K562 (cell line): ENCODE data around the gene ITGA1.

Experiments
- ATF1 ChIP-seq, 2 experiments: fragments of 450-650 bp in 1 of 2; IDR thresholded peaks; 2 replicates each; pipeline ENCODE4 v1.6.1; 2016; ENCODE audit warnings: missing compliant biosample characterization in 1 of 2, missing genetic modification characterization in 1 of 2
- CBFB ChIP-seq: sonication (generic); formaldehyde crosslinking; IDR thresholded peaks from 2 replicates; pipeline ENCODE4 v1.4.0; 2020; ENCODE audit warnings: mild to moderate bottlenecking, missing genetic modification reagents
- E2F4 ChIP-seq: sonication (generic); formaldehyde crosslinking; IDR thresholded peaks from 2 replicates; pipeline ENCODE4 v1.8.0; 2022; ENCODE audit warnings: mild to moderate bottlenecking, low read depth, missing genetic modification reagents
- FOXA1 ChIP-seq: fragments of 450-650 bp; IDR thresholded peaks from 2 replicates; pipeline ENCODE4 v1.6.1; 2016; ENCODE audit warnings: mild to moderate bottlenecking, borderline replicate concordance
- FOXM1 ChIP-seq, 2 experiments: fragments of 450-650 bp in 1 of 2; sonication (generic) in 1 of 2; formaldehyde crosslinking in 1 of 2; IDR thresholded peaks; 2 replicates each; pipeline versions ENCODE4 v1.6.1 to v1.9.0; 2017 to 2022; ENCODE audit warnings: low read depth in 2 of 2, mild to moderate bottlenecking in 2 of 2, missing genetic modification reagents in 1 of 2, moderate library complexity in 1 of 2
- MAX ChIP-seq: sonication (generic); formaldehyde crosslinking; IDR thresholded peaks from 2 replicates; pipeline ENCODE4 v1.9.0; 2022; ENCODE audit warnings: mild to moderate bottlenecking, missing genetic modification reagents
- MYBL2 ChIP-seq, 2 experiments: fragments of 450-650 bp in 1 of 2; sonication (generic) in 1 of 2; formaldehyde crosslinking in 1 of 2; IDR thresholded peaks; 2 replicates each; pipeline versions ENCODE4 v1.6.1 to v1.8.1; 2017 to 2022; ENCODE audit warnings: borderline replicate concordance in 1 of 2, inconsistent platforms in 1 of 2, low read depth in 1 of 2, mild to moderate bottlenecking in 1 of 2, missing genetic modification reagents in 1 of 2, moderate library complexity in 1 of 2
- POLR2AphosphoS5 ChIP-seq: IDR thresholded peaks from 2 replicates; pipeline ENCODE4 v1.6.1; 2011; ENCODE audit warnings: mild to moderate bottlenecking, low read depth, low read length, moderate library complexity; ENCODE audit not compliant: control insufficient read depth, insufficient read depth
- REST ChIP-seq, 2 experiments: fragments of 450-650 bp; formaldehyde crosslinking in 1 of 2; IDR thresholded peaks; 2 replicates each; pipeline versions ENCODE4 v1.4.0 to v1.6.1; 2014 to 2020; ENCODE audit warnings: mild to moderate bottlenecking in 2 of 2, borderline replicate concordance in 1 of 2, low read depth in 1 of 2
- RNF2 ChIP-seq: sonication (generic); IDR thresholded peaks from 2 replicates; pipeline ENCODE4 v1.6.1; 2016
- YBX1 ChIP-seq: fragments of 450-650 bp; IDR thresholded peaks from 2 replicates; pipeline ENCODE4 v1.7.1; 2016; ENCODE audit warnings: mild to moderate bottlenecking
- TF ChIP-seq, protein P1 (sequence below): IDR thresholded peaks from 2 replicates; pipeline ENCODE4 v1.6.1; 2016; ENCODE audit warnings: missing genetic modification characterization, missing compliant biosample characterization
- TF ChIP-seq, protein P2 (sequence below): fragments of 150-350 bp; IDR thresholded peaks from 2 replicates; pipeline ENCODE4 v1.6.1; 2014; ENCODE audit warnings: low read depth, mild to moderate bottlenecking, low read length, borderline replicate concordance

DNA sequence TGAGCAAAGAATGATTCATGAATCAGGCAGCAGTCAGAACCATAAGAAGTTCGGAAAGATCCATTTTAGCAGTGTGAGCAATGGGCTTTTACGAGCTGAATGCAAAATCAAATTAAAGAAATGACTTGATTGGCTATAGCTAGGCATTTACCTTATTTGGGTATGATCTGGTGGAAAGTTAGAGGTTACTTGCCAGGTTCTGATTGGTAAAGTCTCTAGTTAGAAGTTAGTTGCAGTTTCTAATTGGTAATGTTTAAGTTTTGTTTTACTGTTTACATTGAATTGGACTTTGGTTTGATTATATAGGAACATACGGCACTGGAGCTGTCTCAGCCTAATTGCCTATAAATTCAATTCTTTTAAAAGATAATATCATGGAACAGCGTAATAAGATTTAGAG is 97.9 kb downstream of the ITGA1 start:
- TF ChIP-seq CBFB (CRISPR knock-in tag) (no peak), RNF2 (no peak), FOXA1 (no peak), E2F4 (CRISPR knock-in tag) (no peak), REST (IDR thresholded peaks at IDR 0.05; ENCODE audit: borderline replicate concordance) (no peak), REST (CRISPR knock-in tag; IDR thresholded peaks at IDR 0.05; ENCODE audit: low read depth) (no peak), YBX1 (no peak), ATF1 (CRISPR knock-in tag; IDR thresholded peaks at IDR 0.05) (no peak), ATF1 (tag; IDR thresholded peaks at IDR 0.05) (no peak), POLR2AphosphoS5 (no peak), FOXM1 (IDR thresholded peaks at IDR 0.05; ENCODE audit: low read depth) (no peak), FOXM1 (CRISPR knock-in tag; IDR thresholded peaks at IDR 0.05; ENCODE audit: low read depth) (no peak), MYBL2 (IDR thresholded peaks at IDR 0.05; ENCODE audit: low read depth) (no peak), MYBL2 (CRISPR knock-in tag; IDR thresholded peaks at IDR 0.05; ENCODE audit: borderline replicate concordance) (no peak), MAX (CRISPR knock-in tag) (no peak)
- TF ChIP-seq, protein P1, sequence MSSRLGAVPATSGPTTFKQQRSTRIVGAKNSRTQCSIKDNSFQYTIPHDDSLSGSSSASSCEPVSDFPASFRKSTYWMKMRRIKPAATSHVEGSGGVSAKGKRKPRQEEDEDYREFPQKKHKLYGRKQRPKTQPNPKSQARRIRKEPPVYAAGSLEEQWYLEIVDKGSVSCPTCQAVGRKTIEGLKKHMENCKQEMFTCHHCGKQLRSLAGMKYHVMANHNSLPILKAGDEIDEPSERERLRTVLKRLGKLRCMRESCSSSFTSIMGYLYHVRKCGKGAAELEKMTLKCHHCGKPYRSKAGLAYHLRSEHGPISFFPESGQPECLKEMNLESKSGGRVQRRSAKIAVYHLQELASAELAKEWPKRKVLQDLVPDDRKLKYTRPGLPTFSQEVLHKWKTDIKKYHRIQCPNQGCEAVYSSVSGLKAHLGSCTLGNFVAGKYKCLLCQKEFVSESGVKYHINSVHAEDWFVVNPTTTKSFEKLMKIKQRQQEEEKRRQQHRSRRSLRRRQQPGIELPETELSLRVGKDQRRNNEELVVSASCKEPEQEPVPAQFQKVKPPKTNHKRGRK (tag): no peak
- TF ChIP-seq, protein P2, sequence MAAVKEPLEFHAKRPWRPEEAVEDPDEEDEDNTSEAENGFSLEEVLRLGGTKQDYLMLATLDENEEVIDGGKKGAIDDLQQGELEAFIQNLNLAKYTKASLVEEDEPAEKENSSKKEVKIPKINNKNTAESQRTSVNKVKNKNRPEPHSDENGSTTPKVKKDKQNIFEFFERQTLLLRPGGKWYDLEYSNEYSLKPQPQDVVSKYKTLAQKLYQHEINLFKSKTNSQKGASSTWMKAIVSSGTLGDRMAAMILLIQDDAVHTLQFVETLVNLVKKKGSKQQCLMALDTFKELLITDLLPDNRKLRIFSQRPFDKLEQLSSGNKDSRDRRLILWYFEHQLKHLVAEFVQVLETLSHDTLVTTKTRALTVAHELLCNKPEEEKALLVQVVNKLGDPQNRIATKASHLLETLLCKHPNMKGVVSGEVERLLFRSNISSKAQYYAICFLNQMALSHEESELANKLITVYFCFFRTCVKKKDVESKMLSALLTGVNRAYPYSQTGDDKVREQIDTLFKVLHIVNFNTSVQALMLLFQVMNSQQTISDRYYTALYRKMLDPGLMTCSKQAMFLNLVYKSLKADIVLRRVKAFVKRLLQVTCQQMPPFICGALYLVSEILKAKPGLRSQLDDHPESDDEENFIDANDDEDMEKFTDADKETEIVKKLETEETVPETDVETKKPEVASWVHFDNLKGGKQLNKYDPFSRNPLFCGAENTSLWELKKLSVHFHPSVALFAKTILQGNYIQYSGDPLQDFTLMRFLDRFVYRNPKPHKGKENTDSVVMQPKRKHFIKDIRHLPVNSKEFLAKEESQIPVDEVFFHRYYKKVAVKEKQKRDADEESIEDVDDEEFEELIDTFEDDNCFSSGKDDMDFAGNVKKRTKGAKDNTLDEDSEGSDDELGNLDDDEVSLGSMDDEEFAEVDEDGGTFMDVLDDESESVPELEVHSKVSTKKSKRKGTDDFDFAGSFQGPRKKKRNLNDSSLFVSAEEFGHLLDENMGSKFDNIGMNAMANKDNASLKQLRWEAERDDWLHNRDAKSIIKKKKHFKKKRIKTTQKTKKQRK: no peak
